Gastrocnemius medialis (tissue), 4 donors: ENCODE measurements around the gene COL4A3. TPM values are rescaled to one million over a fixed set of nuclear protein-coding genes. Genes with fewer than 3 reads are reported as not detected.
"Not testable (repeated sequence)": the region's sequence is repeated elsewhere in the genome, so short reads cannot be mapped to it uniquely, and the experiment has no call there.

Source experiments
- ATAC-seq, 2 donors: fragments of 150-250 bp; one replicate each; pipeline ENCODE4 v1.9.1; 2016
- DNase-seq, 2 donors: peaks; one replicate each; pipeline ENCODE4 v3.0.0-alpha.2; 2019
- H3K27ac ChIP-seq, 4 donors: fragments of 200-600 bp; sonication (generic); 1 replicate in 1 of 4; 2 replicates in 3 of 4; pipeline ENCODE4 v1.5.1; 2016 to 2018; ENCODE audit warnings: mild to moderate bottlenecking in 2 of 4, moderate library complexity in 1 of 4
- H3K27me3 ChIP-seq, 3 donors: fragments of 200-600 bp; sonication (generic) in 2 of 3; 1 replicate in 1 of 3; 2 replicates in 2 of 3; pipeline versions ENCODE4 v1.5.1 to v1.6.0; 2016 to 2019; ENCODE audit warnings: mild to moderate bottlenecking in 1 of 3, moderate library complexity in 1 of 3
- H3K36me3 ChIP-seq, 2 donors: fragments of 200-600 bp; sonication (generic) in 1 of 2; one replicate each; pipeline ENCODE4 v1.5.1; 2017 to 2018
- H3K4me1 ChIP-seq, 2 donors: fragments of 200-600 bp; sonication (generic) in 1 of 2; one replicate each; pipeline ENCODE4 v1.5.1; 2016 to 2017; ENCODE audit warnings: mild to moderate bottlenecking in 2 of 2
- H3K4me3 ChIP-seq, 4 donors: fragments of 200-600 bp; sonication (generic) in 3 of 4; 1 replicate in 1 of 4; 2 replicates in 3 of 4; pipeline ENCODE4 v1.5.1; 2016 to 2019; ENCODE audit warnings: mild to moderate bottlenecking in 2 of 4
- H3K9me3 ChIP-seq, 3 donors: fragments of 200-600 bp; sonication (generic) in 2 of 3; 1 replicate in 1 of 3; 2 replicates in 2 of 3; pipeline ENCODE4 v1.5.1; 2016 to 2019
- POLR2A ChIP-seq, 2 donors: fragments of 450-650 bp; IDR thresholded peaks; one replicate each; pipeline ENCODE4 v1.6.1; 2017; ENCODE audit warnings: antibody characterized with exemption in 2 of 2, mild to moderate bottlenecking in 2 of 2, moderate library complexity in 2 of 2
- in situ Hi-C, 4 donors: fragments of 200-750 bp; cut with MboI; loops; one replicate each; pipeline versions ENCODE4 v1.15.0 to v1.8.0; 2017; ENCODE audit warnings: low sequenced_read_pairs in 4 of 4
- intact Hi-C: fragments of 100-400 bp; cut with DNase I; formaldehyde crosslinking; loops from one replicate; pipeline ENCODE4 v1.15.1; 2023; ENCODE audit warnings: low total_unique reads
- total RNA-seq, 4 donors: library from RNA; depleted of rRNA; stranded (reverse); fragments of >200 nt; gene quantifications; one replicate each; pipeline versions ENCODE4 v1.1.0 to v1.2.3, GENCODE V29; 2016
- TF ChIP-seq, protein P1 (sequence below), 5 experiments: fragments of 450-650 bp in 3 of 5; fragments of 200-600 bp in 2 of 5; sonication (generic) in 2 of 5; IDR thresholded peaks in 4 of 5; conservative IDR thresholded peaks in 1 of 5; 1 replicate in 4 of 5; 2 replicates in 1 of 5; pipeline ENCODE4 v1.5.1; 2016 to 2019; ENCODE audit warnings: antibody characterized with exemption in 5 of 5, mild to moderate bottlenecking in 3 of 5, moderate library complexity in 3 of 5

The COL4A3 gene
- total RNA-seq, 4 donors from 2014 or later: 1.9 to 66.8 (median 3.8) TPM

- no peaks in the 10 kb centered on the region for H3K27me3 ChIP-seq
- TF ChIP-seq, protein P1, sequence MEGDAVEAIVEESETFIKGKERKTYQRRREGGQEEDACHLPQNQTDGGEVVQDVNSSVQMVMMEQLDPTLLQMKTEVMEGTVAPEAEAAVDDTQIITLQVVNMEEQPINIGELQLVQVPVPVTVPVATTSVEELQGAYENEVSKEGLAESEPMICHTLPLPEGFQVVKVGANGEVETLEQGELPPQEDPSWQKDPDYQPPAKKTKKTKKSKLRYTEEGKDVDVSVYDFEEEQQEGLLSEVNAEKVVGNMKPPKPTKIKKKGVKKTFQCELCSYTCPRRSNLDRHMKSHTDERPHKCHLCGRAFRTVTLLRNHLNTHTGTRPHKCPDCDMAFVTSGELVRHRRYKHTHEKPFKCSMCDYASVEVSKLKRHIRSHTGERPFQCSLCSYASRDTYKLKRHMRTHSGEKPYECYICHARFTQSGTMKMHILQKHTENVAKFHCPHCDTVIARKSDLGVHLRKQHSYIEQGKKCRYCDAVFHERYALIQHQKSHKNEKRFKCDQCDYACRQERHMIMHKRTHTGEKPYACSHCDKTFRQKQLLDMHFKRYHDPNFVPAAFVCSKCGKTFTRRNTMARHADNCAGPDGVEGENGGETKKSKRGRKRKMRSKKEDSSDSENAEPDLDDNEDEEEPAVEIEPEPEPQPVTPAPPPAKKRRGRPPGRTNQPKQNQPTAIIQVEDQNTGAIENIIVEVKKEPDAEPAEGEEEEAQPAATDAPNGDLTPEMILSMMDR (IDR thresholded peaks at IDR 0.05 in 4 of 5, conservative IDR thresholded peaks at IDR 0.05 in 1 of 5): no peak
- H3K36me3 ChIP-seq: no peaks in the 10 kb centered on the region
- H3K4me1 ChIP-seq: peaks cover 15 to 47% of the 10 kb centered on the region in 2 donors
- no peaks in the 10 kb centered on the region for H3K9me3 ChIP-seq
- intact Hi-C loops (no loop called here), in situ Hi-C loops (no loop called here)
- DNase-seq: no peak
- ATAC-seq: no peak
- peak overlapping the region; percentile 16 to 43 (median 32) for H3K27ac ChIP-seq
- H3K4me3 ChIP-seq: no peak overlapping the region
Measured at GRCh38 chr2:227160164-227160563, 4.3 kb upstream of the COL4A3 start.

- DNase-seq: no peak
- no peak for TF ChIP-seq POLR2A (IDR thresholded peaks at IDR 0.05)
- intact Hi-C loops (no loop called here), in situ Hi-C loops (no loop called here)
- ATAC-seq: no peak
- Histone ChIP-seq H3K9me3 (no peaks in the 10 kb centered on the region), H3K4me3 (no peak overlapping the region), H3K4me1 (peaks cover 32 to 53% of the 10 kb centered on the region in 2 donors), H3K36me3 (no peaks in the 10 kb centered on the region), H3K27ac (no peak overlapping the region), H3K27me3 (no peaks in the 10 kb centered on the region)
Measured at GRCh38 chr2:227161947-227162346, 2.5 kb upstream of the COL4A3 start.

DNA sequence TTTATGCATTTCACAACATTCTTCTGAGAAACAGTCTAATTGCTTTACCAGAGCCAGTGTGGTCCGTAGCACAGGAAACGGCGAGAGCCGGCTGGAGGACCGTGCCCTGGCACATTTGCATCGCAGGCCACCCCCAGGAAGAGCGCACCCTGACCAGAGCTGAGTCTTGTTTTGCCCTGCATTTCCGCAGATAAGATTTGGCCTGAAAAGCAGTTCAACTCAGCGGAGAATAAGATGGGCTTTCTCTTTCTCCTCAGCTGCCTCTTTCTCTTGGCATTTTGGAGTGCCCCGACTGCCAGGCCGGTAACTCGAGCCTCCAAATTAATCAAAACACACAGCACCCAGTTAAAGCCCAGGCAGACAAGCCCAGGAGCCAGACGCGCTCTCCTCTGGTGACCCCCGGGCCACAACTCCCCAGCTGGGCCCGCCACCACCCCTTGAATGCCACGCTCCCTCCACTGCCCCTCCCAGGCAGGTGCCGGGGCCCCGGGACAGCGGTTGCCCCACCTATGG, 883 bp upstream of the COL4A3 start:
- no peak for TF ChIP-seq POLR2A (IDR thresholded peaks at IDR 0.05)
- TF ChIP-seq, protein P1 (IDR thresholded peaks at IDR 0.05 in 4 of 5, conservative IDR thresholded peaks at IDR 0.05 in 1 of 5): no peak
- H3K36me3 ChIP-seq: no peaks in the 10 kb centered on the region

GRCh38 chr2:227164763-227165291, 403 bp downstream of the COL4A3 start:
- in situ Hi-C loops: no loop called here
- ATAC-seq: peak; percentile 76 to 83
- Histone ChIP-seq H3K9me3 (no peaks in the 10 kb centered on the region), H3K27me3 (no peaks in the 10 kb centered on the region), H3K4me1 (peaks cover 33 to 64% of the 10 kb centered on the region in 2 donors), H3K27ac (peak overlapping the region; percentile 86 to 99 (median 93)), H3K4me3 (peak overlapping the region; percentile 70 to 81 (median 72)), H3K36me3 (no peaks in the 10 kb centered on the region)
- intact Hi-C loops: loop anchor here (1.0 to 2.0 kb wide), 2 partner anchors 24 to 63 kb away; no protein-coding TSS in a partner anchor
- DNase-seq: peak; percentile 83 to 87
- peak; percentile 27 to 34 for TF ChIP-seq POLR2A (IDR thresholded peaks at IDR 0.05)
- TF ChIP-seq, protein P1 (IDR thresholded peaks at IDR 0.05 in 4 of 5, conservative IDR thresholded peaks at IDR 0.05 in 1 of 5): no peak

More for the DNA sequence above, 883 bp upstream of the COL4A3 start:
- DNase-seq (peak; percentile 11 to 39), ATAC-seq (peak; percentile 25 to 37)
- Histone ChIP-seq H3K27me3 (no peaks in the 10 kb centered on the region), H3K27ac (peak overlapping the region; percentile 86 to 99 (median 93)), H3K9me3 (no peaks in the 10 kb centered on the region), H3K4me1 (peaks cover 33 to 64% of the 10 kb centered on the region in 2 donors), H3K4me3 (peak overlapping the region; percentile 70 to 81 (median 72))
- in situ Hi-C loops (no loop called here), intact Hi-C loops (no loop called here)

GRCh38 chr2:227171779-227172178, 7.4 kb downstream of the COL4A3 start:
- Histone ChIP-seq H3K27ac (peak overlapping the region; percentile 4 to 55 (median 20)), H3K4me1 (peaks cover 17 to 47% of the 10 kb centered on the region in 2 donors)
- ATAC-seq, in situ Hi-C loops, H3K36me3 ChIP-seq, H3K9me3 ChIP-seq, DNase-seq, intact Hi-C loops, H3K27me3 ChIP-seq, H3K4me3 ChIP-seq: not testable (repeated sequence)
